ENCODE measurements around the gene RAB5B.
"Not testable (repeated sequence)": the region's sequence is repeated elsewhere in the genome, so short reads cannot be mapped to it uniquely, and the experiment has no call there.

RAB5B gene

GRCh38 chr12:55940065-55940732 is 33.7 kb upstream of the RAB5B start:
- DNase-seq (ENCODE audit: low read depth in 3 of 3, low spot score in 1 of 3), result peak; percentile 58 to 67 (median 65)

GRCh38 chr12:55942055-55942454 is 31.8 kb upstream of the RAB5B start:
- no peak for DNase-seq (ENCODE audit: low read depth in 3 of 3, low spot score in 1 of 3)

- DNase-seq (ENCODE audit: low read depth in 3 of 3, low spot score in 1 of 3), result no peak
Measured at GRCh38 chr12:55942577-55943136, 31.2 kb upstream of the RAB5B start.

- no peak for DNase-seq (ENCODE audit: low read depth in 3 of 3, low spot score in 1 of 3)
Measured at GRCh38 chr12:55946553-55946952, 27.3 kb upstream of the RAB5B start.

DNA sequence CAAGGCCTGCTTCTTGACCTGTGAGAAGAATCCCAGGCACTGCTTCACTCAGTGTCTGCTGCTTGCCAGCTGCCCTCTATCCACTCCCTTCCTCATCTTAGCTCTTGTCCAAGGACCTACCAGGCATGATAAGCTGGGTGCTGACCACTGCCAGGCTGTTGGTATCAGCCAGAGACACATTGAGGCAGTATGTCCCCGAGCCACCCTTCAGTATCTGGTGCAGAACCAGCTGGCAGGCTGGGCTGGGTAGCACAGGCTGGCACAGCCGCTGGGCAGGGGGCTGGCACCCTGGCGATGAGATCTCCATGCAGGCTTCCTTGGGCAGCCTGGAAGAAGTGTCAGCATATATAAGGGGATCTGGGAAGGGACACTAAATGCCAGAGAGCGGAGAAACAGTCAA is 18.5 kb upstream of the RAB5B start:
- no peak for DNase-seq (ENCODE audit: low read depth in 3 of 3, low spot score in 1 of 3)

GRCh38 chr12:55955800-55956508 is 17.9 kb upstream of the RAB5B start:
- DNase-seq (ENCODE audit: low read depth in 3 of 3, low spot score in 1 of 3), result no peak

- DNase-seq (ENCODE audit: low read depth in 3 of 3, low spot score in 1 of 3), result no peak
Measured at GRCh38 chr12:55957106-55957859, 16.6 kb upstream of the RAB5B start.

- DNase-seq (ENCODE audit: low read depth in 3 of 3, low spot score in 1 of 3), result no peak
Measured at GRCh38 chr12:55963760-55964159, 10.1 kb upstream of the RAB5B start.

DNA sequence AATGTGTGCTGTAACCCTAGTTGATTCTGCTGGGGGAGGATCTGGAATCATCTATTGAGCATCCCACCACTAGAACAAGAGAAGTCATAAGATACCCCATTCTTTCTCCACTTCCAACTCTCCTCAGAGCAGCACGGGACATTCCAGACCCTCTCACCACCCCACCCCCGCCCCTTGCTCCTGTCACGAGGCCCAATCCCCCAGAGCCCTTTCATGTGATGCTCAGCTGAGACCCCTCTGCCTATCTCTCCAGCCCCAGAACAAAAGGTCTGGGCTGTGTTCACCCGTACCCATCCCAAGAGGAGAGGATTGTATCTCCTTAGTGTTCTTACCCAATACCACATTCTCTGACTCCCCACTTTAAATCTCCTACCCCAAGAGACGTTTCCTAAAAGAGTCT is 8.6 kb upstream of the RAB5B start:
- DNase-seq (ENCODE audit: low read depth in 3 of 3, low spot score in 1 of 3), result no peak

- DNase-seq (ENCODE audit: low read depth in 3 of 3, low spot score in 1 of 3), result no peak
Measured at GRCh38 chr12:55965941-55966407, 7.9 kb upstream of the RAB5B start, which contains the start of gene PMEL. TSS of gene PMEL (minus strand) at chr12:55966042. CDS start at chr12:55966011, 31 bp downstream.

GRCh38 chr12:55966408-55967281 is 7.2 kb upstream of the RAB5B start, which contains the start of gene CDK2:
TSS of gene CDK2 (plus strand) at chr12:55966830. CDS start at chr12:55967009, 179 bp downstream.
- DNase-seq (ENCODE audit: low read depth in 3 of 3, low spot score in 1 of 3), result peak; percentile 67 to 88 (median 74)

DNA sequence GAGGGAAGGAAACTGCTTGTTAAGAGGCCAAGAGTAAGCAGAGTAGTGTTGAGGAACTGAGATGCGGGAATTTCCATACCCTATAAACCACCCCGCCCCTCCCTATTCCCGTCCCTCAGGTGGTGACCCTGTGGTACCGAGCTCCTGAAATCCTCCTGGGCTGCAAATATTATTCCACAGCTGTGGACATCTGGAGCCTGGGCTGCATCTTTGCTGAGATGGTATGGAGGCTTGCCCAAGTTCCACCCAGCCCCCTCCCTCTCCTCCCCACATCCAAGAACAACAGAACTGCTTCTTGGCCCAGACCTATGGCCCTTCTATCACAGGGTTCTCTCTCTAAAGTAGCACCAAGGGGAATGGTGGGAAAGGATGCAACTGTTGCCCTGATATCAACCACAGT is 4.5 kb upstream of the RAB5B start:
- DNase-seq (ENCODE audit: low read depth in 3 of 3, low spot score in 1 of 3), result no peak

DNA sequence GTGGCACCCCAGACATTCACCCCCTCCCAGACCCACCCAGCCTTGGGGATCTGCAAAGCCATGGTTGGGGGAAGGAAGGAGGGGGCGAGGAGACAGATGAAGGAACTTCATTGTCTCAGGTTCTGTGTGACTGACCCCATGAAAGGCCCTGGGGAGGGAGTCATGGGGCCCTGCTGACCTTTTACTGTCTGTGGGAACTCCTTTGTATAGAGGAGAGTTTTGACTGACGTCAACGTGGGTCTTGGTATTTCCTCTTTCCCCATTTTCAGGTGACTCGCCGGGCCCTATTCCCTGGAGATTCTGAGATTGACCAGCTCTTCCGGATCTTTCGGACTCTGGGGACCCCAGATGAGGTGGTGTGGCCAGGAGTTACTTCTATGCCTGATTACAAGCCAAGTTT is 3.1 kb upstream of the RAB5B start:
- DNase-seq (ENCODE audit: low read depth in 3 of 3, low spot score in 1 of 3), result no peak

- DNase-seq (ENCODE audit: low read depth in 3 of 3, low spot score in 1 of 3), result no peak
Measured at GRCh38 chr12:55972042-55972441, 1.8 kb upstream of the RAB5B start.

GRCh38 chr12:55972456-55972855 is 1.4 kb upstream of the RAB5B start:
- no peak for DNase-seq (ENCODE audit: low read depth in 3 of 3, low spot score in 1 of 3)

DNA sequence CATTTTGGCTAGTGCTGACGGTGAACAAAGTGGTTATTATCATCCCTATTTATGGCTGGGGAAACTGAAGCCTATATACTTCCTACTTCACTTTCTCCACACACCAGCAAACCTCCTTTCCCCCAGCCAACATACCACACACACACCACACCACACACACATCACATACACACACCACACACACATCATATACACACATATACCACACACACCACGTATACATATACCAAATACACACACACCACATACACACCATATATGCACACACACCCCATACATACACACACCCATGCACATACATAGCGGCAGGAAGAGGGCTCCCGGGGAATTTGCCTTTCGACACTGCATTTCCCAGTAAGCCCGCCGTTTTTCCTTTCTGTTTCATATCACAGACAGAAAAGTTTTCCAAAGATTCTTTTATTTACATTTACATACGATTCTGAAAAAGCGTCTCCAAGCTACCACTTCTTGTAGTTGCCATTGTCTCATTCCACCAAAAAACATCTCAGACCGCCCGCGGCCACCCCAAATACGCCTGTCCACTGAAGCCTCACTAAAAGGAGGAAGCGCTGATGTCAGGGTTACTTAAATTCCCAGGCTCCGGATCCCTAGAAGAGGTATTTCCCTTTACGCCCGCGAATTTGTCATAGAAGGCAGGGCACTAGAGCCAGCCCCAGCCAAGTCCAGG is 823 bp upstream of the RAB5B start:
- no peak for DNase-seq (ENCODE audit: low read depth in 3 of 3, low spot score in 1 of 3)

- no peak for DNase-seq (ENCODE audit: low read depth in 3 of 3, low spot score in 1 of 3)
Measured at GRCh38 chr12:55974308-55974730, 441 bp downstream of the RAB5B start.

DNA sequence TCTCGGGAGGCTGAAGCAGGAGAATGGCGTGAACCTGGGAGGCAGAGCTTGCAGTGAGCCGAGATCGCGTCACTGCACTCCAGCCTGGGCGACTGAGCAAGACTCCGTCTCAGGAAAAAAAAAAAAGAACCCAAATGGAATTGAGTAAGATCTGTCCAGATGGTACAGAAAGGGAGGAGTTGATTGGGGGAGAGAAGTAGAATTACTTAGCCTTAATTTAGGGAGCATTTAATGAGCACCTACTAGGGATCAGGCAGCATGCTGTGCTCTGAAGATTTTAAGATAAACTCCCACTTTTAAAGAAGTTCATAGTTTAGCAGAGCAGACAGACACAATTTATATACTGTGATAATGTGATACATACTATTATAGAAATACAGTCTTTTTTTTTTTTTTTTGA is 4.5 kb downstream of the RAB5B start:
- no peak for DNase-seq (ENCODE audit: low read depth in 3 of 3, low spot score in 1 of 3)

DNA sequence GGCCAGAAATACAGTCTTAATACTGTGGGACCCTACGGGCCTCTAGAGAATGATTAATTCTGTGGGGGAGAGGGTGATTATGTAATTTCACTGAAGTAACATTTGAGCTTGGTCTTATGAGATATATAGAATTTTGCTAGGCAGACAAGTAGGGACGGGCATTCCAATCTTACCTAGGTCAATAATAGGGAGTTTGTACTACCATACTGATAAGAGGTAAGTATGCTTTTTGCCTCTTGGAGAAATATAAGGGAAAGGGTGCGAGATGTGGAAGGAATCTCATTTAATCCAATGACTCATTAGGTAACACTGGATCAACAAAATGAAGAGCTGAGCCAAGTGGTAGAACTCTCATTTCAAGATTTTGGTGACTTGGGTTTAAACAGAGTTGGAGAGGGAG is 5.2 kb downstream of the RAB5B start:
- no peak for DNase-seq (ENCODE audit: low read depth in 3 of 3, low spot score in 1 of 3)

DNA sequence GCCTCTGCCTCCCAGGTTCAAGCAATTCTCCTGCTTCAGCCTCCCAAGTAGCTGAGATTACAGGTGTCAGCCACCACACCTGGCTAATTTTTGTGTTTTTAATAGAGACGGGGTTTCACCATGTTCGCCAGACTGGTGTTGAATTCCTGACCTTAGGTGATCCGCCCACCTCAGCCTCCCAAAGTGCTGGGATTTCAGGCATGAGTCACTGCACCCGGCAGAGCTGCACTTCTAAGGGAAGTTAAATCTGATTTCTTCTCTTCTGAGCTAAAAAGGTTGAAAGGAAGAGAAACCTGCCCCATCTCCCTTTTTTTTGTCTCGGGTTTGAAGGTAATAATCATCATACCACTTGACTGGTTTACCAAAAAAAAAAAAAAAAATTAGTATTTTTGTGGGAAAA is 8.0 kb downstream of the RAB5B start:
- not testable (repeated sequence) for DNase-seq (ENCODE audit: low read depth in 3 of 3, low spot score in 1 of 3)

Measured in stimulated activated CD4-positive, alpha-beta T cell treated with anti-CD3 and anti-CD28 coated beads, TNF-alpha, amount 100 ng/mL, for 1 hour (primary cell).